DMS53 treated with DMSO at 0.1 percent for 48 hours (cell line): ENCODE measurements around the gene MSL3.

ENCODE experiments used
- DNase-seq: peaks from one replicate; lab custom pipeline; 2025; ENCODE audit not compliant: unreplicated experiment; lab: John Stamatoyannopoulos, UW

The MSL3 gene, protein sequence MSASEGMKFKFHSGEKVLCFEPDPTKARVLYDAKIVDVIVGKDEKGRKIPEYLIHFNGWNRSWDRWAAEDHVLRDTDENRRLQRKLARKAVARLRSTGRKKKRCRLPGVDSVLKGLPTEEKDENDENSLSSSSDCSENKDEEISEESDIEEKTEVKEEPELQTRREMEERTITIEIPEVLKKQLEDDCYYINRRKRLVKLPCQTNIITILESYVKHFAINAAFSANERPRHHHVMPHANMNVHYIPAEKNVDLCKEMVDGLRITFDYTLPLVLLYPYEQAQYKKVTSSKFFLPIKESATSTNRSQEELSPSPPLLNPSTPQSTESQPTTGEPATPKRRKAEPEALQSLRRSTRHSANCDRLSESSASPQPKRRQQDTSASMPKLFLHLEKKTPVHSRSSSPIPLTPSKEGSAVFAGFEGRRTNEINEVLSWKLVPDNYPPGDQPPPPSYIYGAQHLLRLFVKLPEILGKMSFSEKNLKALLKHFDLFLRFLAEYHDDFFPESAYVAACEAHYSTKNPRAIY

DNA sequence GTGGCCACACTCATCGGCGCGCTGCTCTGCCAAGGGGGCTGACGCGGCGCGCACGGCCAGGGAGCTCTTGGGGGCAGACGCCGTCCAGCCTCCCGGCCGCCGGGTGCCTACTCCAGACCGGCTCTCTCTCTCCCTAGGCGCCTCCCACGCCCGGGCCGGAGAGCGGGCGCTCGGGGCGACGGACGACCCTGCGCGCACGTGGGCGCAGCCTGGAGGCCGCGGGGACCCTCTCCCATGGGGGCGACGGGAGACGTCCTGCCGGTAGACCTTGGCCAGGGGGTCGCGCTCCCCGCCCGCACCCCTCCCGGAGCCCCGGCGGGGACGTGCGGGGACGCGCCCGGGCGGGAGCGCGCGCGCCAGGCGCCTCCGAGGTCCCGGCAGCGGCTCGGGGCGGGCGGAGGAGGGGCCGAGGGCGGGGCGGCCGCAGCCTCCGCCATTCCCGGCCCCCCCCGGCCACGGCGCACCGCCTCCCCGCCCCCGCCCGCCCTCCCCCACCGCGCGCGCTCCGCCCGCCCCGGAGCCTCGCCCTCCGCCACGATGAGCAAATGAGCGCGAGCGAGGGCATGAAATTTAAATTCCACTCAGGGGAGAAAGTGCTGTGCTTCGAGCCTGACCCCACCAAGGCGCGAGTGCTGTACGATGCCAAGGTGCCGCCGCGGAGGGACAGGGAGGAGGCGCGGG is at the start of gene MSL3:
Gene MSL3, plus strand, starts transcription at position 519 of the 681 bp plus-strand sequence. Its CDS starts 27 bp downstream, at position 546.
- peak; percentile 20 for DNase-seq

DNA sequence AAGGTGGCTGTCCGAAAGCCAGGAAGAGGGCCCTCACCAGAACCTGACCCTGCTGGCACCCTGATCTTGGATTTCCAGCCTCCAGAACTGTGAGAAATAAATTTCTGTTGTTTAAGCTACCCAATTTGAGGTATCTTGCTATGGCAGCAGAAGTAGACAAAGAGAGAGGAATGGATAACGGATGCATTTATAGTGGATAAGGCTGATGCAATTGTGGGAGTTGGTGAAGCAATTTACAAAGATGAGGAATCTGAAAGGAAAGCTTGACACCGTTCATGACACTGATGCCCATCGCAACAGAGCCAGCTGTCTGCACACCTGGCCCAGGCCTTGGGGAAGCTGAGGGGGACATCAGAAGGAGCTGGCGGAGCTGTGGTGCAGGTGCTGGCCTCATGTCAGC is 35.7 kb upstream of the MSL3 start:
- DNase-seq: no peak

DNA sequence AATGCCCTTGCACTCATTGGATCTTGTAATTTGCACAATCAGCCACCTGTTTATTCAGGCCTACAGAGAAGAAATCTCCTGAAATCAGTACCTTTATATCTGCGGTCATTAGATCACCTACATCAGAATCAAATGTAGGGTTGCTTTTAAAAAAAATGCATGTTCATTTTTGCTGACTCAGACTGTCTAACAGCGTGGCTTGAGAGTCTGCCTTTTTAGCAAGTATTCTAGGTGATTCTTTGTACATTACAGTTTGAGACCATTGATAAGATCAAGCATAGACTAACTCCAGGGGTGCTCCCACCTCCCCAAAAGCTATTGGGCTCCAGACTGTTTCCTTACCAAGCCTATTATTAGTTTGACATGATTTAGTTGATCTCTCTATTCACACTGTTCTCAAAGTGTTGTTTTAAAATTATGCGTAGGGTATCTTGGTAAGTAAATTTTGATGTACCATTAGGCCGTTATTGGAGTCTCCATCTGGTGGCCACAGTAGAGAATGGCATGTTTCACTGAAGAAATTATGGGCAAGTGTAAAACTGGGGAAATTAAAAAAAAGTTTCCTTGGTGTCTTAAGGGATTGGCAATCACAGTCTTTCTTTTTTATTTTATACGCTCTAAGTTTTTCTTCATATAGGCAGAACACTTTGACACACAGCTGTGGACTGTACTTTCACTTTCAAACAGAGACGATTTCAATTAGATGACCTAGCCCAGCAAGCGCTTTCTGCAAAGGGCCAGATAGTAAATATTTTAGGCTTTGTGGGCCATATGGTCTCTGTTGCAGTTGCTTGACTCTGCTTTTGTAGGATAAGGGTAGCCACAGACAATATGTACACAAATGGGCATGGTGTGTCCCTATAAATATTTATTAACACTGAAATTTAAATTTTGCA is 33.7 kb upstream of the MSL3 start:
- peak; percentile 15 for DNase-seq

DNA sequence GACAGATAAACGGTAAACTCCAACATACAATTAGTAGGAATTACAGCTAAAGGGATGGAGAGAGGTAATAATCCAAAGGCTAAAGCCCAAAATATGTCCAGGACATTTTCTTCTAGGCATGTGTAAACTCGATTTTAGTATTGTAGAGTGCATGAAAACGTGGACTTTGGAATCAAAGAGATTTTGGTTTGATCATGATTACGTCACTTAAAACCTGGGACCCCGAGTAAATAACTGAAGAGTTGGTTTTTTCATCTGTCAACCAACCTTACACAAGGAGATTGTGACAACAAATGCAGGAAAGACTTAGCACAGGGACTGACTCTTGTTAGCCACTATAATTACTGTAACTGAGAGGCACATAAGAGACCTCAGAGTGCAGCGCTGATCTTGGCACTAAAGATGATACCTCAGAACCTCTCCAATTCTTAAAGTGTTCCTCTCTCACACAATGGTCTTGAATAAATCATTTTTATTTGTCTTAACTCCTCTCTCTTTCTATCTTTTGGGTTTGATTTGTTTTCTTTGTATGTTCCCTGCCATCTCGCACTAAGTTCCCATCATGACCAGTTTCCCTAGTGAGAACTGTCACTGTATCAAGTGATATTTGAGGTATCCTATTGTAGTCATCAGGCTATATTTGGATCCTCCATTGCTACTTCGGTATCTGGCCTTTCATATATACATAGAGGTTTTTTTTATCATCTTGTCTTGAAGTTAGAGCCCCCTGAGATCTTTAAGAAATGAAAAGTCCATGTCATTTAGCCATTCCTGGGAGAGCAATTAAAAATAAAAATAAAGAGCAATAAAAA is 32.2 kb upstream of the MSL3 start:
- no peak for DNase-seq

DNA sequence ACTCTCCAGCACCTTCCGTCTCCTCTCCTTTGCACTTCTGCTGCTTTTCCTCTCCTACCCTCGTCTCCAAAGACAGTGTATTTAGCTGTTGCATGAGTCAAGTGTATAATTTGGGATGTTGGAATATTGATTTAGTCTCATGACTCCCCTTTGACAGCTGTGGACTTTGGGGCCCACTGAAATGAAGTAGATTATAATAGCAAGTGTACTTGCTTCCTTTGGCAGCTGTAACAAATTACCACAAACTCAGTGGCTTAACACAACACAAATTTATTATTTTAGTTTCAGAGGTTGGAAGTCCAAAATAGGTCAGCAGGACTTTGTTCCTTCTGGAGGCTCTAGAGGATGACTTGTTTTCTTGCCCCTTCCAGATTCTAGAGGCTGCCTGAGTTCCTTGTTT is 29.5 kb upstream of the MSL3 start:
- DNase-seq: no peak

DNA sequence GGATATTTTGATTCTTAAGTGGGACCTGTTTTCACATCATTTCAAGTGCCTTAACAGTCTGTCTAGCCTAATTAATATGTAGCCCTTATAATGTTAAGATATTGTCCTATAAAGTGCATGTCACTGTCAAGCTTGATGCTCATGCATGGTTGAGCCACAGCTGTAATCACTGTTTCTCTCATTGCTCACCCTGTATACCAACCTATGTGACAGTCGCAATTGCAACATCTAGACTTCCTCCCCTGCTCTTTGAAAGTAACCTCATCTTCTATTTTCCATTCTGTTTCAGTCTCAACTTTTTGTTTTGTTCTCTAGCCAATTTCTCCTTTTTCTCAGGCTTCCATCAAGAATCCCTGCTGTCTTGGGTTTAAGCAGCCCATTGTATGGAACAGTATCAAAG is 24.4 kb upstream of the MSL3 start:
- DNase-seq: no peak

DNA sequence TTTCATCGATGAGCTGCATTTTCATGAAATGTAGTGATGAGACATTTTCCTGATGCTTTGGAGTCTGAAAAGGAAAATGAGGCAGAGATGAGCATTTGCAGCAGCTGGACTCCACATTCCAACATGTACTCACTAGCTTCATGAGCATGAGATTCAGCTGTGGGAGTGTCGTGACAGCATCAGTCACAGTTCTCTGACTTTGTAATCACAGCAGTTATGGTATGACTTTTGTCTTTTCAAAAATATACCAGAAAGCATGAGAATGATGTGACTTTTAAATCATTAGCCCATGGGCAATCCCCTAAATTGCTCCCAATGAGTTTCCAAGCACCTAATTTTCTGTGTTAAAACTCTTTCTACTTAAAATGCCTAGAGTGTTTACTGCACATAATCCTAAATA is 18.3 kb upstream of the MSL3 start:
- DNase-seq: no peak

DNA sequence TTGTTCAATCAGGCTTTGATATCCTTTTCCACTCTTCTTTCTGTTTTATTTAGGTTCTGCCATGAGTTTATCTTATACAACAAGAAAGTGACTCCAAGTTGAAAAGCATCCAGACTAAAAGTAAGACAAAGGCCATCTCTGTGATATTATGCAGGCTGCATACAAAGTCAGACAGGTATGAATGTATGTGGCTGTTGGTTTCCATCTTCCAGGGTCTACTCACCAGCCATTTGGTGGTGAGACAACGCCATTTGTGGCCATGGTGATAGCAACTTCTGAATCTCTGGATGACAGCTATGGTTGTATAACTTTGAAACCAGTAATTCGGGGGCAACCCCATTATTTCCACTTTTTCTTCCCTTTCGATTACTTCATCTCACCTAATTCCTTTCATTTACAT is 17.2 kb upstream of the MSL3 start:
- no peak for DNase-seq

DNA sequence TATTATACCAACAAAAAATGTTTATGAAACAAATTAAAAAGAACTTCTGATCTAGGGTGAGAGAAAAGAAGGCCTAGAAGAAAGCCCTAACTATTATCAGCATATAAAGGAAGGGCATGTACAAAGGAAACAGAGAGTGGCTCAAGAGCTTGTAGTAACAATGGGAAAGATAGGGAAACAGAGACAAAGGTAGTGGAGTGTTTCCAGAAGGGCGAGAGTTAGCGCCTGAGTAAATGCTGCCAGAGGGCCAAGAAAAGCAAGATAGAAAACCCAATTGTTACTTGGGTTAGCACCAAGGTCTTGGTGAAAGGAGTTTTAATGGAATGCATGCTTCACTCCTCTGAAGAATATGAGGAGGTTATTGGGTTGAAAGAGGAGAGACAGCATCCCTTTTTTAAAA is 16.5 kb upstream of the MSL3 start:
- no peak for DNase-seq

DNA sequence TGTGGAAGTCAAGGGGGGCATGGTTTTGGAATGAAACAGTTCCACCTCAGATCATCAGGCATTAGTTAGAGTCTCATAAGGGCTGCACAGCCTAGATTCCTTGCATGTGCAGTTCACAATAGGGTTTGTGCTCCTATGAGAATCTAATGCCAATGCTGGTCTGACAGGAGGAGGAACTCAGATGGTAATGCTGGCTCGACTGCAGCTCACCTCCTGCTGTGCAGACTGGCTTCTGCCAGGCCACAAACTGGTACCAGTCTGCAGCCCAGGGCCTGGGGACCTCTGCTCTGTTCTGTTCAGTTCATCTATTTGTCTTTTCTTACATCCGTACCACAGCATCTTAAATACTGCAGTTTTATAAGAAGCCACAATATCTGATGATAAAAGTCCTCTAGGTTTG is 12.2 kb upstream of the MSL3 start:
- DNase-seq: no peak

DNA sequence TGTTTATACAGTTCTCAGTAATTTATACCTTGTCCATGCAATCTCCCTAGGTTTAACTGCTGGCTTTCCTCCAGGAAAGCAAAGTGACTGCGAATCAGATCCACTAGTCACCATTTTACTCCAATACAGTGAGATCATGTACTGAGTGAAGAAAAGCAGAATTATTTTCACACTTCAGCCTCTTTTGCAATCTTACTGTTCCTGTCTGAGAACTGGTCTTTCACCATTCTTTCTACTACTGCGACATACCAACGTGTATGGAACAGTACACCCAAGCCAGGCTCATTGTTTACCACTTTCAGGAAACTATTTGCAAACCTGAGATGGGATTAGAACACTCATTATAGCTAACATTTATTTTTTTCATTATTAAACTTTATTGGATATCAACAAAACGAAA is 8.0 kb upstream of the MSL3 start:
- no peak for DNase-seq

DNA sequence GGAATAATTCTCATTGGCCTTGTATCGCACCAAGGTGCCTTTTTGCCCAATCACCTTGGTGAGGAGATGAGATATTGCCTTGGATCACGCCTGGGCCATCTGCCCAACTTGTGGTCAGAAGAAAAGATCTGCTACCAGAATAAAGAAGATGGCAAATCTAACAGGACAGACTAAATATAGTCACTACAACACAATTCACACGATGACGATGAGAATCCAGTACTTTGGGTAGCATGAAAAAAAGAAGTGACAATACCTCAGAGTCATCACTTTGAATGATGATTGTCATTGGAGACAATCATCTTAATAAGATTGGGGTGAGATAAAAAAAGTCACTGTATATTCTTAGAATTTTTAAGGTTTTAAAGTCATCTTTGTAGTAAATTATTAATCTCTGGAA is 7.3 kb upstream of the MSL3 start:
- DNase-seq: no peak

DNA sequence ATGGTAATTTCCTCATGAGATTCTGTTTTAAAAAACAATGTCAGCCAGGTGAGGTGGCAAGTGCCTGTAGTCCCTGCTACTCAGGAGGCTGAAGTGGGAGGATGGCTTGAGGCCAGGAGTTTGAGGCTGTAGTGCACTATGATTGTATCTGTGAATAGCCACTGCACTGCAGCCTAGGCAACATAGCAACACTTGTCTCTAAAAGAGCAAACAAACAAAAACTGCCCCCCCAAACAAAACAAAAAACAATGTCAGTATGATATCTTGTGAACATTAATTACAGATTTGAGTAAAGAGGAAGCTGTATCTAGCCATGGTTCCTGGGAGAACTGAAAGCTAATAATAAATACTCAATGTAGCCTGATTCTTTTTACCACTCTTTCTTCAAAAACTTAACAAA is 6.8 kb upstream of the MSL3 start:
- DNase-seq: no peak

DNA sequence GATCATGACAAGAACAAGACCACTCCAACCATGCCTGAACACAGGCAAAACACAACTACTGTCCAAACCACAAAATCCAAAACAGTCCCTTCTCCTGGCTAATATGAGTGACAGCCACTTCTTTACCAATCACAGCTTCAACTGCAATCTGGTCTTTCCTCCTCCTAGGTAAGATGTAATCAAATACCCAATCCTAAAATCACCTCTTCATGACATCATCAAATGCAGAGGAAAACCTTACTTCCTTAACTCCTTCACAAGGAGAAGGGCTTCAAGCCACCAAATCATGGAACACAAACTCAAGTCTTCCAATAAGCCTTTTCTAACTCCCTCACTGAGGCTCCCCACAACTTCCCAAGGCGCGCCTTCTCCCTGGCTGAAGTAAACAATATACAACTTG is 4.4 kb upstream of the MSL3 start:
- DNase-seq: no peak

DNA sequence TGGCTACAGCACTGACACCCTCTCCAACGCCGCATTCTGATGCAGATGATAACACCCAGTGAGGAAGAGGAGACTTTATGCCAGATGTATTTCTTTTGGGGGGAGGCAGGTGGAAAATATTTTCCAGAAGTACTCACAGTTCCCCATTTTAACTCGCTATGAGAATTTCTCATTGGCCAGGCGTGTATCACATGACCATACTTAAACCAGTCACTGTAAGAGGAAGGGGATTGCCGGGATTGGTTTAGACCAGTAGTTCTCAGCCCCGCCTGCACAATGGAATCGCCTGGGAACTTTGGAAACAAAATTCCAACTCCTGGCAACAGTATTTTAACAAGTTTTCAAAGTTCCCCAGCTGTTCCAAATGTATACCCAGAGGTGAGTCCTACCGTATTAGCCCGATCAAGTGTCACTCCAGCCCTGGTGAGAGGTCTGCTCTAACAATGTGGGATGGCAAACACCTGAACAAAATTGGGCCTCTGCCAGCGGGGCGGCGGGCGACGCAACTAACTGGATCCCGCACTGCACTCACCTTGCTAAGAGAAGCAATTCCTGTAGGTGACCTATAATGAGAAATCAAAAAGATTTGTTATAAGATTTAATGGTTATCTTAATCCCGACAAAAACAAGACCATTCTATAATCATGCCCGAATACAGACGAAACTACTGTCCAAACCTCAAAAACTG is 2.9 kb upstream of the MSL3 start:
- peak; percentile 27 for DNase-seq

DNA sequence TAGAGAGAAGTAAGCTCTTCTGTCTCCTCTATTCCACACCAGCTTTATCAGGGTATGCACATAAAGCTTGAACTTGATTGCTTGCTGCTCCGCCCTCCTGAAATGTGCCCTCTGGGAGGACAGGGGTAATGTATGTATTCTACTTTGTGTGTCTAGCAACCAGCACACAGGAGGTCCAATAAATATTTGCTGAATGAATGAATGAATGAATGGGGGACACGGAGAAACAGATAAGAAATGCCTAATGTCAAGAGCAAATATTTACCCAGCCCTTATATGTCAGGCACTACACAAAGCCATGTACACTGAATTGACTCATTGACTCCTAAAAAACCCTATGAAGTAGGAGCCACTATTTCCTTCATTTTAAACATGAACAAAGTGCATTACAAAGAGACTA is 2.3 kb upstream of the MSL3 start:
- DNase-seq: no peak

DNA sequence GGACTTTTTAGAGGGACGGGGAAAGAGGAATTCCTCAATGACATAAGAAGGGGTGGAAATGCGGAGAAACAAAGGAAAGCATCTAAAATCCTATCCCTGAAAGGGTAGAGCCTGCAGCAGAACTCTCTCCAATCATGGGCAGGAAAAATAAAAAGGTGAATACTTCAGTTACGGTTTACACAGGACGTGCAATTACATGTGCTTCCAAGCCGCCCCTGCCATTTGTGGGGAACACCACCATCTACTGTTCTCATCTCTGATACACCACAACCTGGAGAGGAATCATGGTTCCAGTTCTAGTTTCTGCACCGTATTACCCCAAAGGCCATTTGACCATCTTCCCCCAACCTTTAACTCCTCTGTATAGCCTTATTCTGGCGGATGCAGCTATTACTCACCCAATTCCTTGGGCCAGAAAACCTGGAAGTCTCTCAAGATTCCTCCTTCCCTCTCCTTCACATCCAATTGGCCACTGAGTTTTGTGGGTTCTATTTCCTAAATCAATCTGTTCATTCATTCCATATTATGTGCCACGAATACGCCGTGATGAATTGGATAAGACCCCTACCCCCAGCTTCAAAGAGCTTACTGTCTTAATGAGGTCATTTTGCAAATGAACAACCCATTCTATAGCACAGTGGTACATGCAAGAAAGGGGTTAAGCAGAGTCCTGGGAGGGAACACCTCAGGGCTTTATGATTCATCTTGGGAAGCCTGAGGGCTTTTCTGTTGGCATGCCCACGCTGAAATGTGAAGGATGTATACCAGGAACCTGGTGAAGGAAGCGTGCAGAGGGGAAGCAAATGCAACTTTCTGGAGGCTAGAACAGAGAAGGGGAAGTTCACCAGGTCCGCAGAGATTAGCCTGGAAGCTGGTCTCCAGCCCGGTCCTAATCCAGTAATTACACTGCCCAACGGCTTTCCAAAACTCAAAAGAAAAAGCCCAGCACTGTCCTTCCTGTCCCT is 1.4 kb upstream of the MSL3 start:
- DNase-seq: no peak

DNA sequence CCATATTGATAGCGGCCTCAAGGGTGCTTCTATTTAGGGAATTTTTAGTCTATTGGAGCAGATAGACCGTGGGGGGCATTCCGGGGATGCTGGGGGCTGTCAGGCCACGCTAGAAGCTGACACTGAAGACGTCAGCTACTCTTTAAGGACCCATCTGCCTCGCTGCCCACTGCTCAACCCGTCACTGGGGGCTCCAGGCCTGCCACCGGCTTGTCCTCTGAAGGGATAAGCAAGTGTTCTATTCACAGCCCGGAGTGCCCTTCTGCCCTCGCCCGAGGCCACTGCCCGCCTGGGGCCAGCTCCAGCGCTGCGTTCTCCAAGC is 679 bp upstream of the MSL3 start:
- DNase-seq: no peak
